Activated CD4-positive, alpha-beta T cell treated with anti-CD3 and anti-CD28 coated beads, Interleukin-2, amount 10 ng/mL, durations not matched to agents 7 days and 5 days (primary cell): ENCODE data around the gene PSORS1C2. TPM values are rescaled to one million over a fixed set of nuclear protein-coding genes. Genes with fewer than 3 reads are reported as not detected.
A peak's percentile ranks its signal among the peaks of the same experiment; 100 is the strongest.

ENCODE experiments used
- CTCF ChIA-PET: fragments of 350-600 bp; sonication (Branson Sonifier 250); formaldehyde crosslinking; loops from one replicate; lab custom pipeline; 2021; ENCODE audit warnings: antibody characterized with exemption; lab: Charles Lee
- POLR2A ChIA-PET: fragments of 350-600 bp; sonication (Branson Sonifier 250); formaldehyde crosslinking; loops from one replicate; lab custom pipeline; 2021; ENCODE audit warnings: antibody characterized with exemption; lab: Charles Lee
- DNase-seq: peaks from one replicate; pipeline ENCODE4 v3.0.0-alpha.2; 2020
- H3K27ac Mint-ChIP-seq: one replicate; pipeline ENCODE4 v1.8.0; 2021; ENCODE audit warnings: mild to moderate bottlenecking, moderate library complexity, mixed read lengths
- H3K27me3 Mint-ChIP-seq: one replicate; pipeline ENCODE4 v1.8.0; 2021; ENCODE audit warnings: mixed read lengths
- H3K36me3 Mint-ChIP-seq: one replicate; pipeline ENCODE4 v1.8.0; 2021; ENCODE audit warnings: low read depth, mixed read lengths
- H3K4me1 Mint-ChIP-seq: one replicate; pipeline ENCODE4 v1.8.0; 2021; ENCODE audit warnings: mixed read lengths
- H3K4me3 Mint-ChIP-seq: one replicate; pipeline ENCODE4 v1.8.0; 2021; ENCODE audit warnings: mild to moderate bottlenecking, moderate library complexity, mixed read lengths
- H3K9me3 Mint-ChIP-seq: one replicate; pipeline ENCODE4 v1.8.0; 2021; ENCODE audit warnings: mixed read lengths
- total RNA-seq, 2 experiments: library from RNA; stranded (reverse); gene quantifications; one replicate each; pipeline ENCODE4 v1.2.3, GENCODE V29; 2021

PSORS1C2 gene
- total RNA-seq, 2 experiments from 2014 or later = not detected

GRCh38 chr6:31114970-31115849 lies 23.7 kb downstream of the PSORS1C2 start:
- Mint-ChIP-seq H3K36me3 (no peaks in the 10 kb centered on the region), H3K4me1 (no peaks in the 10 kb centered on the region), H3K9me3 (no peaks in the 10 kb centered on the region), H3K27ac (no peak overlapping the region), H3K4me3 (no peak overlapping the region), H3K27me3 (peaks cover 11% of the 10 kb centered on the region)
- ChIA-PET POLR2A (no interaction called here), CTCF (interaction anchor here (1.5 kb wide), 1 partner anchor 26 kb away, joined by 5 read pairs; no protein-coding TSS in a partner anchor)
- DNase-seq = no peak

- peaks cover 16% of the 10 kb centered on the region for H3K27me3 Mint-ChIP-seq
- no peaks in the 10 kb centered on the region for H3K9me3 Mint-ChIP-seq
- no peak within 1 kb of the TSS for H3K27ac Mint-ChIP-seq
- ChIA-PET CTCF (interaction anchor here (1.5 kb wide), 1 partner anchor 26 kb away, joined by 5 read pairs; no protein-coding TSS in a partner anchor), POLR2A (no interaction called here)
- no peaks in the 10 kb centered on the region for H3K36me3 Mint-ChIP-seq
- H3K4me1 Mint-ChIP-seq = no peaks in the 10 kb centered on the region
- H3K4me3 Mint-ChIP-seq = no peak within 1 kb of the TSS
- no peak for DNase-seq
These were observed 24.4 kb downstream of the PSORS1C2 start, which contains the start of gene PSORS1C1 for GRCh38 chr6:31114541-31114878. PSORS1C1 (plus strand) TSS chr6:31114800; CDS start chr6:31129633, 14,833 bp downstream.

- no peaks in the 10 kb centered on the region for H3K36me3 Mint-ChIP-seq
- ChIA-PET POLR2A (interaction anchor here (0.6 kb wide), 1 partner anchor 33 kb away, joined by 3 read pairs; no protein-coding TSS in a partner anchor), CTCF (interaction anchor here (1.5 kb wide), 1 partner anchor 27 kb away, joined by 5 read pairs; no protein-coding TSS in a partner anchor)
- no peaks in the 10 kb centered on the region for H3K4me1 Mint-ChIP-seq
- H3K4me3 Mint-ChIP-seq = no peak overlapping the region
- peaks cover 17% of the 10 kb centered on the region for H3K27me3 Mint-ChIP-seq
- no peak for DNase-seq
- no peaks in the 10 kb centered on the region for H3K9me3 Mint-ChIP-seq
- no peak overlapping the region for H3K27ac Mint-ChIP-seq
These were observed 24.9 kb downstream of the PSORS1C2 start for GRCh38 chr6:31113861-31114540.

- peaks cover 15% of the 10 kb centered on the region for H3K27me3 Mint-ChIP-seq
- H3K9me3 Mint-ChIP-seq = no peaks in the 10 kb centered on the region
- no peaks in the 10 kb centered on the region for H3K4me1 Mint-ChIP-seq
- no peak within 1 kb of the TSS for H3K4me3 Mint-ChIP-seq
- no peak for DNase-seq
- ChIA-PET POLR2A (no interaction called here), CTCF (interaction anchor here (0.7 to 1.9 kb wide), 3 partner anchors 10 to 198 kb away, joined by 3 to 4 read pairs (median 4); no protein-coding TSS in a partner anchor)
- H3K36me3 Mint-ChIP-seq = no peaks in the 10 kb centered on the region
- H3K27ac Mint-ChIP-seq = no peak within 1 kb of the TSS
These were observed 26.4 kb downstream of the PSORS1C2 start, which contains the start of gene C6orf15 for GRCh38 chr6:31112478-31112877. C6orf15 (minus strand) TSS chr6:31112575; CDS start chr6:31112555, 20 bp downstream.

GRCh38 chr6:31111712-31112111 lies 27.2 kb downstream of the PSORS1C2 start:
- no peak for DNase-seq

GRCh38 chr6:31110825-31111582 lies 27.9 kb downstream of the PSORS1C2 start:
- POLR2A ChIA-PET = no interaction called here
- CTCF ChIA-PET = no interaction called here
- H3K36me3 Mint-ChIP-seq = no peaks in the 10 kb centered on the region
- H3K27ac Mint-ChIP-seq = no peak overlapping the region
- peaks cover 15% of the 10 kb centered on the region for H3K27me3 Mint-ChIP-seq
- no peaks in the 10 kb centered on the region for H3K9me3 Mint-ChIP-seq
- no peaks in the 10 kb centered on the region for H3K4me1 Mint-ChIP-seq
- no peak for DNase-seq
- H3K4me3 Mint-ChIP-seq = no peak overlapping the region

More at GRCh38 chr6:31111712-31112111, 27.2 kb downstream of the PSORS1C2 start:
- Mint-ChIP-seq H3K27ac (no peak overlapping the region), H3K4me3 (no peak overlapping the region), H3K36me3 (no peaks in the 10 kb centered on the region), H3K27me3 (peaks cover 15% of the 10 kb centered on the region), H3K9me3 (no peaks in the 10 kb centered on the region), H3K4me1 (no peaks in the 10 kb centered on the region)
- POLR2A ChIA-PET = no interaction called here
- CTCF ChIA-PET = interaction anchor here (1.3 to 1.9 kb wide), 2 partner anchors 9 to 20 kb away, joined by 4 read pairs; no protein-coding TSS in a partner anchor

- peaks cover 10% of the 10 kb centered on the region for H3K27me3 Mint-ChIP-seq
- H3K27ac Mint-ChIP-seq = no peak overlapping the region
- no peaks in the 10 kb centered on the region for H3K9me3 Mint-ChIP-seq
- POLR2A ChIA-PET = no interaction called here
- DNase-seq = no peak
- no peaks in the 10 kb centered on the region for H3K36me3 Mint-ChIP-seq
- CTCF ChIA-PET = no interaction called here
- H3K4me3 Mint-ChIP-seq = no peak overlapping the region
- H3K4me1 Mint-ChIP-seq = peaks cover 3% of the 10 kb centered on the region
These were observed 31.8 kb downstream of the PSORS1C2 start for GRCh38 chr6:31107052-31107451.

GRCh38 chr6:31103136-31103535 lies 35.7 kb downstream of the PSORS1C2 start:
- POLR2A ChIA-PET = no interaction called here
- H3K4me1 Mint-ChIP-seq = peaks cover 3% of the 10 kb centered on the region
- H3K27ac Mint-ChIP-seq = no peak overlapping the region
- CTCF ChIA-PET = interaction anchor here (0.6 to 1.1 kb wide), 5 partner anchors 9 to 261 kb away, joined by 3 to 4 read pairs (median 3); partner anchors contain the start of genes C6orf15 and PSORS1C2
- H3K4me3 Mint-ChIP-seq = no peak overlapping the region
- no peaks in the 10 kb centered on the region for H3K9me3 Mint-ChIP-seq
- DNase-seq = no peak
- H3K27me3 Mint-ChIP-seq = peaks cover 10% of the 10 kb centered on the region
- H3K36me3 Mint-ChIP-seq = no peaks in the 10 kb centered on the region

- H3K4me1 Mint-ChIP-seq = peaks cover 30% of the 10 kb centered on the region
These were observed 40.4 kb downstream of the PSORS1C2 start for GRCh38 chr6:31098449-31098938.

GRCh38 chr6:31096656-31097055 lies 42.2 kb downstream of the PSORS1C2 start:
- CTCF ChIA-PET = interaction anchor here (1.4 kb wide), 1 partner anchor 9 kb away, joined by 4 read pairs; no protein-coding TSS in a partner anchor
- Mint-ChIP-seq H3K36me3 (no peaks in the 10 kb centered on the region), H3K4me3 (no peak overlapping the region), H3K27ac (peak overlapping the region; percentile 73), H3K4me1 (peaks cover 31% of the 10 kb centered on the region), H3K27me3 (peaks cover 10% of the 10 kb centered on the region), H3K9me3 (peaks cover 2% of the 10 kb centered on the region)
- DNase-seq = no peak
- POLR2A ChIA-PET = no interaction called here

More at GRCh38 chr6:31098449-31098938, 40.4 kb downstream of the PSORS1C2 start:
- ChIA-PET POLR2A (no interaction called here), CTCF (no interaction called here)
- H3K4me3 Mint-ChIP-seq = no peak overlapping the region
- no peaks in the 10 kb centered on the region for H3K36me3 Mint-ChIP-seq
- H3K27ac Mint-ChIP-seq = no peak overlapping the region
- H3K9me3 Mint-ChIP-seq = peaks cover 2% of the 10 kb centered on the region
- DNase-seq = no peak
- H3K27me3 Mint-ChIP-seq = peaks cover 10% of the 10 kb centered on the region

- Mint-ChIP-seq H3K4me1 (peaks cover 31% of the 10 kb centered on the region), H3K27ac (no peak overlapping the region), H3K9me3 (peaks cover 2% of the 10 kb centered on the region), H3K36me3 (no peaks in the 10 kb centered on the region), H3K4me3 (no peak overlapping the region), H3K27me3 (peaks cover 10% of the 10 kb centered on the region)
- ChIA-PET POLR2A (no interaction called here), CTCF (interaction anchor here (1.4 kb wide), 1 partner anchor 9 kb away, joined by 4 read pairs; no protein-coding TSS in a partner anchor)
- no peak for DNase-seq
These were observed 42.7 kb downstream of the PSORS1C2 start for GRCh38 chr6:31096215-31096614.
